Renal cortex interstitium (tissue), 11 donors: Measurements from ENCODE around the gene FLT3. TPM values are rescaled to one million over a fixed set of nuclear protein-coding genes. Genes with fewer than 3 reads are reported as not detected.
"Not testable (repeated sequence)": the region's sequence is repeated elsewhere in the genome, so short reads cannot be mapped to it uniquely, and the experiment has no call there.

Source experiments
- DNase-seq, 11 donors: peaks; one replicate each; pipeline ENCODE4 v3.0.0-alpha.2; 2013; ENCODE audit warnings: low read depth in 9 of 11, low spot score in 4 of 11; ENCODE audit errors: extremely low read depth in 1 of 11
- polyA plus RNA-seq, 3 donors: library from polyadenylated mRNA; unstranded; fragments of 120-200 nt; gene quantifications; one replicate each; pipeline ENCODE4 v1.2.1, GENCODE V29; 2013; ENCODE audit not compliant: insufficient read length in 3 of 3

Gene FLT3
- polyA plus RNA-seq, 3 donors: 0.19 to 0.35 (median 0.22) TPM

GRCh38 chr13:28110414-28110813, 10.0 kb upstream of the FLT3 start:
- no peak for DNase-seq

- DNase-seq: no peak
These were observed 6.6 kb upstream of the FLT3 start for GRCh38 chr13:28106976-28107375.

- DNase-seq: not testable (repeated sequence)
These were observed 1.5 kb upstream of the FLT3 start for GRCh38 chr13:28101886-28102285.

- DNase-seq: no peak
These were observed 803 bp downstream of the FLT3 start for GRCh38 chr13:28099396-28100149.

- DNase-seq: no peak
These were observed 2.9 kb downstream of the FLT3 start for GRCh38 chr13:28097503-28097902.

- DNase-seq: no peak
These were observed 6.1 kb downstream of the FLT3 start for GRCh38 chr13:28094306-28094705.

GRCh38 chr13:28093881-28094280, 6.5 kb downstream of the FLT3 start:
- DNase-seq: no peak

GRCh38 chr13:28092431-28092830, 7.9 kb downstream of the FLT3 start:
- DNase-seq: no peak

GRCh38 chr13:28089065-28089464, 11.3 kb downstream of the FLT3 start:
- no peak for DNase-seq

- DNase-seq: not testable (repeated sequence)
These were observed 22.6 kb downstream of the FLT3 start for GRCh38 chr13:28077820-28078219.

- no peak for DNase-seq
These were observed 23.1 kb downstream of the FLT3 start for GRCh38 chr13:28077231-28077630.

GRCh38 chr13:28071424-28071823, 29.0 kb downstream of the FLT3 start:
- no peak for DNase-seq

GRCh38 chr13:28067491-28067890, 32.9 kb downstream of the FLT3 start:
- no peak for DNase-seq

- DNase-seq: no peak
These were observed 41.3 kb downstream of the FLT3 start for GRCh38 chr13:28058866-28059613.

GRCh38 chr13:28056970-28057712, 43.2 kb downstream of the FLT3 start:
- no peak for DNase-seq

GRCh38 chr13:28056426-28056825, 44.0 kb downstream of the FLT3 start:
- no peak for DNase-seq

- DNase-seq: no peak
These were observed 45.0 kb downstream of the FLT3 start for GRCh38 chr13:28055357-28055756.

GRCh38 chr13:28052945-28053344, 47.4 kb downstream of the FLT3 start:
- DNase-seq: no peak

- no peak for DNase-seq
These were observed 50.2 kb downstream of the FLT3 start for GRCh38 chr13:28049880-28050875.
